Measurements from ENCODE around the gene OR8D2.
"Not testable (repeated sequence)": the region's sequence is repeated elsewhere in the genome, so short reads cannot be mapped to it uniquely, and the experiment has no call there.

OR8D2 gene

GRCh38 chr11:124270886-124271285 is 49.1 kb downstream of the OR8D2 start:
- 59% methylated on average over 5 of the region's 7 CpGs for WGBS
- H3K18ac ChIP-seq (ENCODE audit: low read depth in 1 of 2, low read length in 2 of 2); H3K27me3 ChIP-seq (ENCODE audit: control insufficient read depth in 1 of 2, insufficient read depth in 1 of 2, low read length in 2 of 2); H2BK15ac ChIP-seq (ENCODE audit: low read depth, poor library complexity, severe bottlenecking); H3K27ac ChIP-seq (ENCODE audit: low read length, poor library complexity, severe bottlenecking); H3K4me1 ChIP-seq (ENCODE audit: control insufficient read depth, insufficient read depth, low read depth, low read length); H4K8ac ChIP-seq (ENCODE audit: low read length); H3K36me3 ChIP-seq (ENCODE audit: control insufficient read depth in 1 of 2, insufficient read depth in 2 of 2, low read depth in 1 of 2, low read length in 2 of 2); H3K9me3 ChIP-seq (ENCODE audit: control insufficient read depth, low read length); H2BK5ac ChIP-seq (ENCODE audit: low read depth, low read length, poor library complexity, severe bottlenecking); H2BK12ac ChIP-seq (ENCODE audit: low read length in 2 of 2); H4K91ac ChIP-seq (ENCODE audit: low read length); H3K9ac ChIP-seq (ENCODE audit: low read length); H2AK5ac ChIP-seq (ENCODE audit: low read length, severe bottlenecking); H3K4me3 ChIP-seq (ENCODE audit: insufficient read depth in 1 of 2, low read depth in 1 of 2, low read length in 2 of 2); H3K4me2 ChIP-seq (ENCODE audit: low read length, poor library complexity, severe bottlenecking); H3K79me1 ChIP-seq (replicated peaks; ENCODE audit: low read length, poor library complexity, severe bottlenecking); H3K4ac ChIP-seq (ENCODE audit: low read depth in 1 of 2, low read length in 2 of 2); H2BK120ac ChIP-seq (ENCODE audit: low read depth, low read length); H3K23ac ChIP-seq (ENCODE audit: low read length in 2 of 2); H3K14ac ChIP-seq (ENCODE audit: low read length in 2 of 2); H2AFZ ChIP-seq (ENCODE audit: low read depth, low read length): not testable (repeated sequence)
- peak; percentile 34 for DNase-seq

Measured in mesenchymal stem cell (in vitro differentiated cells and primary cell).